CD14-positive monocyte (primary cell): ENCODE measurements around the gene DRGX. TPM values are rescaled to one million over a fixed set of nuclear protein-coding genes. Genes with fewer than 3 reads are reported as not detected.

ENCODE experiments used
- DNase-seq, 3 donors: peaks; one replicate each; pipeline ENCODE4 v3.0.0-alpha.2; 2011 to 2022
- H2AFZ ChIP-seq: 2 replicates; pipeline ENCODE4 v1.6.0; 2012; ENCODE audit warnings: mild to moderate bottlenecking, low read depth, low read length, inconsistent platforms; ENCODE audit not compliant: insufficient read depth, poor library complexity, severe bottlenecking
- H3K27ac ChIP-seq, 2 donors: 1 replicate in 1 of 2; 2 replicates in 1 of 2; pipeline ENCODE4 v1.5.1; 2012 to 2013; ENCODE audit warnings: low read length in 2 of 2, control low read depth in 1 of 2, inconsistent platforms in 1 of 2, low read depth in 1 of 2, mild to moderate bottlenecking in 1 of 2
- H3K27me3 ChIP-seq, 2 donors: one replicate each; pipeline versions ENCODE4 v1.6.0 to v1.6.1; 2011 to 2013; ENCODE audit warnings: low read length in 2 of 2; ENCODE audit not compliant: control insufficient read depth in 2 of 2, insufficient read depth in 2 of 2
- H3K36me3 ChIP-seq, 2 donors: replicated peaks in 1 of 2; 1 replicate in 1 of 2; 2 replicates in 1 of 2; pipeline versions ENCODE4 v1.5.1 to v1.6.1; 2012 to 2013; ENCODE audit warnings: low read length in 2 of 2, control low read depth in 1 of 2, inconsistent platforms in 1 of 2, mild to moderate bottlenecking in 1 of 2; ENCODE audit not compliant: insufficient read depth in 2 of 2, control insufficient read depth in 1 of 2
- H3K4me1 ChIP-seq, 2 donors: 1 replicate in 1 of 2; 2 replicates in 1 of 2; pipeline versions ENCODE4 v1.5.1 to v1.6.1; 2012 to 2013; ENCODE audit warnings: low read length in 2 of 2, control low read depth in 1 of 2, inconsistent platforms in 1 of 2, mild to moderate bottlenecking in 1 of 2, moderate library complexity in 1 of 2; ENCODE audit not compliant: insufficient read depth in 2 of 2, control insufficient read depth in 1 of 2
- H3K4me2 ChIP-seq: replicated peaks from 2 replicates; pipeline ENCODE3; 2012; ENCODE audit warnings: low read length, moderate library complexity, mild to moderate bottlenecking; ENCODE audit not compliant: poor library complexity, severe bottlenecking; ENCODE audit errors: extremely low read depth
- H3K4me3 ChIP-seq, 3 experiments: fragments of 200-600 bp in 1 of 3; sonication (generic) in 1 of 3; replicated peaks in 1 of 3; 1 replicate in 2 of 3; 2 replicates in 1 of 3; pipeline ENCODE4 v1.5.1; 2011 to 2013; ENCODE audit warnings: low read length in 3 of 3, mild to moderate bottlenecking in 3 of 3, control low read depth in 2 of 3, low read depth in 2 of 3, inconsistent platforms in 1 of 3, moderate library complexity in 1 of 3
- H3K79me2 ChIP-seq: 2 replicates; pipeline ENCODE4 v1.6.0; 2012; ENCODE audit warnings: mild to moderate bottlenecking, control low read depth, inconsistent platforms, low read length, moderate library complexity; ENCODE audit not compliant: insufficient read depth
- H3K9ac ChIP-seq: 2 replicates; pipeline ENCODE4 v1.6.0; 2017; ENCODE audit warnings: low read length, mild to moderate bottlenecking; ENCODE audit not compliant: insufficient read depth, poor library complexity, severe bottlenecking
- H3K9me3 ChIP-seq, 2 donors: replicated peaks in 1 of 2; 1 replicate in 1 of 2; 2 replicates in 1 of 2; pipeline versions ENCODE4 v1.5.1 to v1.6.1; 2012 to 2013; ENCODE audit warnings: low read length in 2 of 2, control low read depth in 1 of 2; ENCODE audit not compliant: control insufficient read depth in 1 of 2, insufficient read depth in 1 of 2
- H4K20me1 ChIP-seq: 2 replicates; pipeline ENCODE4 v1.6.0; 2012; ENCODE audit warnings: mild to moderate bottlenecking, low read length, control low read depth, moderate library complexity; ENCODE audit not compliant: insufficient read depth
- H3K27ac Mint-ChIP-seq, 7 donors: one replicate each; pipeline ENCODE4 v1.8.0; 2020; ENCODE audit warnings: mild to moderate bottlenecking in 7 of 7, mixed read lengths in 7 of 7, moderate library complexity in 6 of 7, inconsistent platforms in 2 of 7
- H3K27me3 Mint-ChIP-seq, 3 donors: one replicate each; pipeline ENCODE4 v1.8.0; 2021 to 2022; ENCODE audit warnings: low read depth in 3 of 3, mild to moderate bottlenecking in 3 of 3, mixed read lengths in 3 of 3, moderate library complexity in 3 of 3, inconsistent platforms in 1 of 3
- H3K36me3 Mint-ChIP-seq, 2 donors: one replicate each; pipeline ENCODE4 v1.8.0; 2020; ENCODE audit warnings: mixed read lengths in 2 of 2, inconsistent platforms in 1 of 2, mild to moderate bottlenecking in 1 of 2
- H3K4me1 Mint-ChIP-seq: one replicate; pipeline ENCODE4 v1.8.0; 2020; ENCODE audit warnings: mild to moderate bottlenecking, mixed read lengths
- H3K4me3 Mint-ChIP-seq, 2 donors: one replicate each; pipeline ENCODE4 v1.8.0; 2020; ENCODE audit warnings: mild to moderate bottlenecking in 2 of 2, mixed read lengths in 2 of 2, moderate library complexity in 1 of 2
- H3K9me3 Mint-ChIP-seq, 7 donors: one replicate each; pipeline ENCODE4 v1.8.0; 2020 to 2022; ENCODE audit warnings: mixed read lengths in 7 of 7, mild to moderate bottlenecking in 6 of 7, moderate library complexity in 6 of 7, inconsistent platforms in 2 of 7
- CTCF ChIP-seq: fragments of 200-600 bp; IDR thresholded peaks from one replicate; pipeline ENCODE4 v1.8.0; 2022; ENCODE audit warnings: antibody characterized with exemption, mild to moderate bottlenecking
- WGBS: methylation state at CpG from one replicate; pipeline ENCODE4 v1.1.5; 2013; ENCODE audit warnings: missing lambda C conversion rate; ENCODE audit not compliant: insufficient coverage; 5-methylcytosine and 5-hydroxymethylcytosine counted together
- intact Hi-C, 2 donors: fragments of 100-400 bp; cut with micrococcal nuclease; formaldehyde crosslinking; loops; one replicate each; pipeline versions ENCODE4 v1.15.0 to v1.15.1; 2023
- polyA plus RNA-seq, 3 donors: library from polyadenylated mRNA; depleted of rRNA in 1 of 3; unstranded in 2 of 3; stranded (reverse) in 1 of 3; fragments of 300-500 nt in 2 of 3; fragments of >200 nt in 1 of 3; fragmentation: Illumina TruSeq in 2 of 3; gene quantifications; 1 replicate in 2 of 3; 2 replicates in 1 of 3; pipeline ENCODE4 v1.2.3, GENCODE V29; 2012 to 2021

The DRGX gene
- polyA plus RNA-seq, 3 donors, result not detected

- intact Hi-C loops, result no loop called here
- Mint-ChIP-seq H3K27ac (no peak overlapping the region), H3K27me3 (peaks cover 30 to 45% (median 38%) of the 10 kb centered on the region in 3 donors), H3K9me3 (no peaks in the 10 kb centered on the region), H3K4me3 (no peak overlapping the region), H3K4me1 (peaks cover 3% of the 10 kb centered on the region), H3K36me3 (no peaks in the 10 kb centered on the region)
- no peak overlapping the region for H3K4me3 ChIP-seq
- no peak overlapping the region for H3K27ac ChIP-seq
- no peak overlapping the region for H3K9ac ChIP-seq
- no peaks in the 10 kb centered on the region for H4K20me1 ChIP-seq
- WGBS, result 100% methylated on average over 3 of the region's 8 CpGs
- H2AFZ ChIP-seq, result no peak overlapping the region
- H3K79me2 ChIP-seq, result no peaks in the 10 kb centered on the region
- peaks cover 10 to 36% of the 10 kb centered on the region in 2 donors for H3K27me3 ChIP-seq
- TF ChIP-seq CTCF, result no peak
- H3K36me3 ChIP-seq, result no peaks in the 10 kb centered on the region
- H3K4me1 ChIP-seq, result no peaks in the 10 kb centered on the region
- DNase-seq, result peak; percentile 13 to 55 (median 18)
- no peak overlapping the region for H3K4me2 ChIP-seq
- H3K9me3 ChIP-seq, result no peaks in the 10 kb centered on the region
Observed at GRCh38 chr10:49387071-49387470, 8.8 kb downstream of the DRGX start.

GRCh38 chr10:49385939-49386922 lies 9.7 kb downstream of the DRGX start:
- Mint-ChIP-seq H3K36me3 (no peaks in the 10 kb centered on the region), H3K9me3 (no peaks in the 10 kb centered on the region), H3K4me1 (peaks cover 3% of the 10 kb centered on the region), H3K27ac (no peak overlapping the region), H3K27me3 (peaks cover 24 to 37% (median 30%) of the 10 kb centered on the region in 3 donors), H3K4me3 (no peak overlapping the region)
- Histone ChIP-seq H4K20me1 (no peaks in the 10 kb centered on the region), H2AFZ (no peak overlapping the region), H3K9me3 (no peaks in the 10 kb centered on the region), H3K27ac (no peak overlapping the region), H3K79me2 (no peaks in the 10 kb centered on the region), H3K4me3 (no peak overlapping the region), H3K9ac (no peak overlapping the region), H3K4me1 (no peaks in the 10 kb centered on the region), H3K27me3 (peaks cover 2 to 30% of the 10 kb centered on the region in 2 donors), H3K36me3 (no peaks in the 10 kb centered on the region), H3K4me2 (no peak overlapping the region)
- TF ChIP-seq CTCF, result no peak
- intact Hi-C loops, result no loop called here
- no peak for DNase-seq
- 95% methylated on average over 20 of the region's 22 CpGs for WGBS
